GM23338 (cell line): Measurements from ENCODE around the gene MOCS2. TPM values are rescaled to one million over a fixed set of nuclear protein-coding genes. Genes with fewer than 3 reads are reported as not detected.

Source experiments
- ATAC-seq: fragments of 200-7000 bp; cut with Tn5 transposase; 3 replicates; pipeline ENCODE4 v1.9.1; 2020
- DNase-seq: peaks from one replicate; pipeline ENCODE4 v3.0.0-alpha.2; 2015; ENCODE audit warnings: low spot score
- H2AFZ ChIP-seq: fragments of 200-600 bp; sonication (generic); 2 replicates; pipeline ENCODE4 v1.8.0; 2016; ENCODE audit warnings: antibody characterized with exemption, mild to moderate bottlenecking, moderate library complexity
- H3F3A ChIP-seq: fragments of 200-600 bp; sonication (generic); replicated peaks from 2 replicates; pipeline ENCODE4 v1.8.0; 2017; ENCODE audit warnings: antibody characterized with exemption, mixed run types, low read depth
- H3K27ac ChIP-seq: fragments of 200-600 bp; sonication (generic); 2 replicates; pipeline ENCODE4 v1.6.1; 2016; ENCODE audit warnings: low read depth
- H3K27me3 ChIP-seq: fragments of 200-600 bp; sonication (generic); 2 replicates; pipeline ENCODE4 v1.8.0; 2016; ENCODE audit warnings: mild to moderate bottlenecking, mixed run types, moderate library complexity; ENCODE audit not compliant: insufficient read depth
- H3K36me3 ChIP-seq: fragments of 200-600 bp; sonication (generic); 2 replicates; pipeline ENCODE4 v1.8.0; 2016; ENCODE audit warnings: mild to moderate bottlenecking; ENCODE audit not compliant: insufficient read depth
- H3K4me1 ChIP-seq: fragments of 200-600 bp; sonication (generic); 2 replicates; pipeline ENCODE4 v1.8.0; 2016; ENCODE audit warnings: mild to moderate bottlenecking, moderate library complexity; ENCODE audit not compliant: insufficient read depth
- H3K4me2 ChIP-seq: fragments of 200-600 bp; sonication (generic); 2 replicates; pipeline ENCODE4 v1.7.1; 2017; ENCODE audit warnings: mixed run types
- H3K4me3 ChIP-seq: fragments of 200-600 bp; sonication (generic); 2 replicates; pipeline ENCODE4 v1.6.1; 2016; ENCODE audit warnings: mixed run types
- H3K79me2 ChIP-seq: fragments of 200-600 bp; sonication (generic); replicated peaks from 2 replicates; pipeline ENCODE4 v1.8.0; 2017; ENCODE audit warnings: mild to moderate bottlenecking; ENCODE audit not compliant: insufficient read depth
- H3K9me2 ChIP-seq: fragments of 200-600 bp; sonication (generic); 2 replicates; pipeline ENCODE4 v1.8.0; 2017; ENCODE audit not compliant: insufficient read depth
- H4K20me1 ChIP-seq: fragments of 200-600 bp; sonication (generic); replicated peaks from 2 replicates; pipeline ENCODE4 v1.8.0; 2017; ENCODE audit warnings: mild to moderate bottlenecking; ENCODE audit not compliant: insufficient read depth
- H3K27ac Mint-ChIP-seq: 2 replicates; pipeline ENCODE4 v1.8.0; 2020; ENCODE audit warnings: inconsistent platforms, mild to moderate bottlenecking, moderate library complexity, mixed read lengths
- H3K27me3 Mint-ChIP-seq: 3 replicates; pipeline ENCODE4 v1.8.0; 2022; ENCODE audit warnings: low read depth, mild to moderate bottlenecking, moderate library complexity, mixed read lengths, inconsistent platforms; ENCODE audit not compliant: insufficient read depth, poor library complexity
- H3K36me3 Mint-ChIP-seq: 3 replicates; pipeline ENCODE4 v1.8.0; 2021; ENCODE audit warnings: low read depth, mild to moderate bottlenecking, inconsistent platforms, moderate library complexity, mixed read lengths
- H3K4me1 Mint-ChIP-seq: 3 replicates; pipeline ENCODE4 v1.8.0; 2020; ENCODE audit warnings: mild to moderate bottlenecking, inconsistent platforms, mixed read lengths
- H3K4me3 Mint-ChIP-seq: 3 replicates; pipeline ENCODE4 v1.8.0; 2021; ENCODE audit warnings: moderate library complexity, mild to moderate bottlenecking, inconsistent platforms, mixed read lengths
- H3K9me3 Mint-ChIP-seq: 3 replicates; pipeline ENCODE4 v1.8.0; 2020; ENCODE audit warnings: moderate library complexity, mild to moderate bottlenecking, inconsistent platforms, mixed read lengths
- CREB1 ChIP-seq: fragments of 250-450 bp; sonication (Bioruptor Pico); IDR thresholded peaks from 2 replicates; pipeline ENCODE4 v1.5.0; 2020; ENCODE audit warnings: low read depth, mild to moderate bottlenecking, moderate library complexity
- EZH2 ChIP-seq: fragments of 200-600 bp; sonication (generic); IDR thresholded peaks from one replicate; pipeline ENCODE4 v1.8.0; 2017; ENCODE audit warnings: antibody characterized with exemption, mild to moderate bottlenecking, low read depth; ENCODE audit not compliant: unreplicated experiment
- EZH2phosphoT487 ChIP-seq: fragments of 200-600 bp; sonication (generic); IDR thresholded peaks from one replicate; pipeline ENCODE4 v1.8.1; 2018; ENCODE audit warnings: antibody characterized with exemption; ENCODE audit not compliant: unreplicated experiment
- JUNB ChIP-seq: IDR thresholded peaks from one replicate; pipeline ENCODE4 v1.6.1; 2016; ENCODE audit warnings: antibody characterized with exemption; ENCODE audit not compliant: unreplicated experiment
- NANOG ChIP-seq: IDR thresholded peaks from 2 replicates; pipeline ENCODE4 v1.6.1; 2016; ENCODE audit warnings: antibody characterized with exemption, borderline replicate concordance
- POLR2AphosphoS5 ChIP-seq: IDR thresholded peaks from 2 replicates; pipeline ENCODE4 v1.6.1; 2016; ENCODE audit warnings: antibody characterized with exemption, low read depth
- ZNF114 ChIP-seq: fragments of 250-450 bp; sonication (Bioruptor Pico); IDR thresholded peaks from 2 replicates; pipeline ENCODE4 v1.5.0; 2020; ENCODE audit warnings: mild to moderate bottlenecking, moderate library complexity
- long read RNA-seq: library from polyadenylated mRNA; unstranded; transcript quantifications from one replicate; pipeline ENCODE4 v2.0.0, GENCODE V29; 2020; ENCODE audit not compliant: unreplicated experiment
- polyA plus RNA-seq: library from polyadenylated mRNA; unstranded; fragments of >200 nt; fragmentation: Nextera tagmentation; extraction: Ambion mirVana; gene quantifications from 2 replicates; pipeline ENCODE4 v1.2.1, GENCODE V29; 2016
- total RNA-seq: library from RNA; depleted of rRNA; stranded (reverse); fragments of >200 nt; shearing (Covaris generic); gene quantifications from 2 replicates; pipeline ENCODE4 v1.2.3, GENCODE V29; 2014; rRNA removed
- TF ChIP-seq, protein P1 (sequence below): IDR thresholded peaks from one replicate; pipeline ENCODE4 v1.6.1; 2018; ENCODE audit warnings: antibody characterized with exemption; ENCODE audit not compliant: unreplicated experiment
- TF ChIP-seq, protein P2 (sequence below), 2 experiments: fragments of 200-600 bp in 1 of 2; sonication (generic) in 1 of 2; conservative IDR thresholded peaks; 2 replicates each; pipeline versions ENCODE4 v1.5.1 to v1.6.1; 2016 to 2017; ENCODE audit warnings: antibody characterized with exemption in 2 of 2, low read depth in 2 of 2, mild to moderate bottlenecking in 2 of 2, moderate library complexity in 1 of 2

The MOCS2 gene, protein sequence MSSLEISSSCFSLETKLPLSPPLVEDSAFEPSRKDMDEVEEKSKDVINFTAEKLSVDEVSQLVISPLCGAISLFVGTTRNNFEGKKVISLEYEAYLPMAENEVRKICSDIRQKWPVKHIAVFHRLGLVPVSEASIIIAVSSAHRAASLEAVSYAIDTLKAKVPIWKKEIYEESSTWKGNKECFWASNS
- total RNA-seq (18.3 and 19.1 TPM in 2 replicates), polyA plus RNA-seq (35.8 and 41.8 TPM in 2 replicates)
- long read RNA-seq, transcript MOCS2-203 (7 exons, 1,337 nt), result major isoform, 17 of 22 reads
- long read RNA-seq, partial matches to known transcripts, result 3 of 22 reads
- long read RNA-seq, other reads (novel, unspliced or antisense), result 1 of 22 reads

DNA sequence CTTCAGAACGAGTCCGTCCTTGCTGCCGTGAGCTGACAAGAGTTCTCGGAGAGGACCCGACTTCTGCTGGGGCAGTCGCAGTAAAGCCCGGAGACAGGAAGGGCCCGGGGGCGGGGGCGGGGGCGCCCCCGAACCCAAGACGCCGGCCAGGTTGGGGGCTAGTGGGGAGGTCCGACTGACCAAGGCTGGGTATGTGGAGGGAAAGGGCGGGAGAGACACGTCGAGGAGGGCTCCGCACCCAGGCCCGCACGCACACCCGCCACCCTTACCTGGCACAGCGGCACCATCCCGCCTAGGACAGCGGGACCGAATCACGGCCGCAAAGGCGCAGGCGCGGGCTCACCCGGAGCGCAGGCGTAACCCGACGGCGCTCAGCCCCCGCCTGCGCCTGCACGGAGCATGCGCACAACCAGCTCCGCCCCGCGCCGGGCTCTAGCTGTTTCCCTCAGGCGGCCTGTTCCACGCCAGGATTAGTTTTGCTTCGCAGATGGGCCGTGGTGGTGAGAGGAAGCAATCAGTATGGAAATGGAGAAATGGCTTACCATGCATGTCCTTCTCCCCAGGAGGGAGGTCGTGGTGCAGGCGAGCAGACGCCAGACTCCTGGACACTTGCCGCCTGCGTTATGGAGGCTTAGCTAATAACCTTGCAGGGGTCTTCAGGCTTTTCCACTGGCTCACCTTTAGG, at the start of gene MOCS2:
Gene MOCS2 (minus strand): TSS at position 315 of the 685 bp plus-strand sequence. CDS start 2,583 bp downstream, outside the sequence.
- peak; percentile 97 for ATAC-seq
- H3K36me3 ChIP-seq, result no peaks in the 10 kb centered on the region

DNA sequence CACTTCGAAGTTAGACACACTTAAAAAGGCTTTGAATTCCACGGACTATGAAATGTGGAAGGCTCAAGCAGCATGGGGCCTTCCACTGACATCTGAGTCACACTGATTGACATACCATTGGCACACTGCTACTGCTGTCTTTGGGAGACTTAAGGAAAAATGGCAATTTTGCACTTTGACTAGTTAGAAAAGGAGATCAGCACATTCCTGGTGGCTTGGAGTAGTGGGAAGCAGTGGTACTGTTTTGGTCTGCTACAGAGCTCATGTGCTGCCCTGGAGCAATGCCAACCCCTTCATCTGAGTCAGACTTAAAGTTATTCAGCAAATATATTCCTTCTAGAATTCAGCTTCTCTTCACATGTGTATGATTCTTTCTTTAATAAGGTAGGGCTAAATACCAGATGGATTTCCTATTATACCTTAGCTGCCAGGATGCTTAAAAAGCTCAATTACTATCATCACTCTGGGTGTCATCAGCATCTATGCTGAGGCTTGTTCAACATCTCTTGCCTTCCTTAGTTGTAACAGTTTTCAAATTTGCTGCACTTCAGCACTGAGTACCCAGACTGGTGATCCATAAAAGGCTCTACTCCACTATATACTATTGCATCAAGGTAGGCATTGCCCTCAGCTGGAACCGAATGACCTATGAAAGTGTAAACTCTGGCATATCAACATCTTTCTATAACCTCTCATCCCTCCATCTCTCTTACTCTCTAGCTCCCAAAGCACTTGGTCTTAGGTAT, 42.3 kb upstream of the MOCS2 start:
- Histone ChIP-seq H4K20me1 (no peaks in the 10 kb centered on the region), H3K36me3 (no peaks in the 10 kb centered on the region), H3K27ac (no peak overlapping the region), H3K27me3 (no peaks in the 10 kb centered on the region), H3K4me3 (no peak overlapping the region), H3K9me2 (peaks cover 18% of the 10 kb centered on the region), H2AFZ (no peak overlapping the region), H3K79me2 (no peaks in the 10 kb centered on the region), H3F3A (no peaks in the 10 kb centered on the region), H3K4me2 (no peak overlapping the region), H3K4me1 (no peaks in the 10 kb centered on the region)
- ATAC-seq, result no peak
- H3K4me3 Mint-ChIP-seq, result no peak overlapping the region
- TF ChIP-seq EZH2 (no peak), ZNF114 (CRISPR knock-in tag) (no peak), JUNB (no peak), CREB1 (no peak), POLR2AphosphoS5 (no peak), NANOG (no peak)
- TF ChIP-seq, protein P1, sequence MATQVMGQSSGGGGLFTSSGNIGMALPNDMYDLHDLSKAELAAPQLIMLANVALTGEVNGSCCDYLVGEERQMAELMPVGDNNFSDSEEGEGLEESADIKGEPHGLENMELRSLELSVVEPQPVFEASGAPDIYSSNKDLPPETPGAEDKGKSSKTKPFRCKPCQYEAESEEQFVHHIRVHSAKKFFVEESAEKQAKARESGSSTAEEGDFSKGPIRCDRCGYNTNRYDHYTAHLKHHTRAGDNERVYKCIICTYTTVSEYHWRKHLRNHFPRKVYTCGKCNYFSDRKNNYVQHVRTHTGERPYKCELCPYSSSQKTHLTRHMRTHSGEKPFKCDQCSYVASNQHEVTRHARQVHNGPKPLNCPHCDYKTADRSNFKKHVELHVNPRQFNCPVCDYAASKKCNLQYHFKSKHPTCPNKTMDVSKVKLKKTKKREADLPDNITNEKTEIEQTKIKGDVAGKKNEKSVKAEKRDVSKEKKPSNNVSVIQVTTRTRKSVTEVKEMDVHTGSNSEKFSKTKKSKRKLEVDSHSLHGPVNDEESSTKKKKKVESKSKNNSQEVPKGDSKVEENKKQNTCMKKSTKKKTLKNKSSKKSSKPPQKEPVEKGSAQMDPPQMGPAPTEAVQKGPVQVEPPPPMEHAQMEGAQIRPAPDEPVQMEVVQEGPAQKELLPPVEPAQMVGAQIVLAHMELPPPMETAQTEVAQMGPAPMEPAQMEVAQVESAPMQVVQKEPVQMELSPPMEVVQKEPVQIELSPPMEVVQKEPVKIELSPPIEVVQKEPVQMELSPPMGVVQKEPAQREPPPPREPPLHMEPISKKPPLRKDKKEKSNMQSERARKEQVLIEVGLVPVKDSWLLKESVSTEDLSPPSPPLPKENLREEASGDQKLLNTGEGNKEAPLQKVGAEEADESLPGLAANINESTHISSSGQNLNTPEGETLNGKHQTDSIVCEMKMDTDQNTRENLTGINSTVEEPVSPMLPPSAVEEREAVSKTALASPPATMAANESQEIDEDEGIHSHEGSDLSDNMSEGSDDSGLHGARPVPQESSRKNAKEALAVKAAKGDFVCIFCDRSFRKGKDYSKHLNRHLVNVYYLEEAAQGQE, result no peak
- TF ChIP-seq, protein P2, sequence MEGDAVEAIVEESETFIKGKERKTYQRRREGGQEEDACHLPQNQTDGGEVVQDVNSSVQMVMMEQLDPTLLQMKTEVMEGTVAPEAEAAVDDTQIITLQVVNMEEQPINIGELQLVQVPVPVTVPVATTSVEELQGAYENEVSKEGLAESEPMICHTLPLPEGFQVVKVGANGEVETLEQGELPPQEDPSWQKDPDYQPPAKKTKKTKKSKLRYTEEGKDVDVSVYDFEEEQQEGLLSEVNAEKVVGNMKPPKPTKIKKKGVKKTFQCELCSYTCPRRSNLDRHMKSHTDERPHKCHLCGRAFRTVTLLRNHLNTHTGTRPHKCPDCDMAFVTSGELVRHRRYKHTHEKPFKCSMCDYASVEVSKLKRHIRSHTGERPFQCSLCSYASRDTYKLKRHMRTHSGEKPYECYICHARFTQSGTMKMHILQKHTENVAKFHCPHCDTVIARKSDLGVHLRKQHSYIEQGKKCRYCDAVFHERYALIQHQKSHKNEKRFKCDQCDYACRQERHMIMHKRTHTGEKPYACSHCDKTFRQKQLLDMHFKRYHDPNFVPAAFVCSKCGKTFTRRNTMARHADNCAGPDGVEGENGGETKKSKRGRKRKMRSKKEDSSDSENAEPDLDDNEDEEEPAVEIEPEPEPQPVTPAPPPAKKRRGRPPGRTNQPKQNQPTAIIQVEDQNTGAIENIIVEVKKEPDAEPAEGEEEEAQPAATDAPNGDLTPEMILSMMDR (conservative IDR thresholded peaks at IDR 0.05; ENCODE audit: low read depth in 2 of 2), result no peak
- H3K9me3 Mint-ChIP-seq, result no peaks in the 10 kb centered on the region; the same call in 2 of the 3 replicates
- no peak for DNase-seq
- no peak overlapping the region for H3K27ac Mint-ChIP-seq
- no peaks in the 10 kb centered on the region for H3K4me1 Mint-ChIP-seq
- H3K27me3 Mint-ChIP-seq, result peaks cover 3% of the 10 kb centered on the region
- H3K36me3 Mint-ChIP-seq, result no peaks in the 10 kb centered on the region

More for the DNA sequence above, at the start of gene MOCS2:
- Mint-ChIP-seq H3K4me1 (peaks cover 10% of the 10 kb centered on the region), H3K9me3 (no peaks in the 10 kb centered on the region), H3K27ac (peak within 1 kb of the TSS; percentile 84), H3K27me3 (peaks cover 2% of the 10 kb centered on the region), H3K4me3 (peak within 1 kb of the TSS; percentile 90), H3K36me3 (peaks cover 4% of the 10 kb centered on the region; the same call in 2 of the 3 replicates)
- Histone ChIP-seq H3K9me2 (no peaks in the 10 kb centered on the region), H2AFZ (peak within 1 kb of the TSS; percentile 100), H3K27me3 (no peaks in the 10 kb centered on the region), H3K4me1 (peaks cover 10% of the 10 kb centered on the region), H4K20me1 (no peaks in the 10 kb centered on the region), H3F3A (no peaks in the 10 kb centered on the region; the same call in 1 of the 2 replicates), H3K4me2 (peak within 1 kb of the TSS; percentile 82), H3K27ac (0 out of 2 replicates have a peak within 1 kb of the TSS, but pooled peaks have one; percentile 33), H3K79me2 (no peaks in the 10 kb centered on the region), H3K4me3 (peak within 1 kb of the TSS; percentile 70)
- no peak for TF ChIP-seq EZH2phosphoT487
- TF ChIP-seq POLR2AphosphoS5, result peak; percentile 94
- peak; percentile 91 for DNase-seq
